ENCODE measurements around the gene EHF. TPM values are rescaled to one million over a fixed set of nuclear protein-coding genes. Genes with fewer than 3 reads are reported as not detected.

The EHF gene
- total and polyA plus RNA-seq, 2 of the 8 experiments (the other 6 are each of a cell fraction or from before 2014, with no cell fraction given), result not detected

DNA sequence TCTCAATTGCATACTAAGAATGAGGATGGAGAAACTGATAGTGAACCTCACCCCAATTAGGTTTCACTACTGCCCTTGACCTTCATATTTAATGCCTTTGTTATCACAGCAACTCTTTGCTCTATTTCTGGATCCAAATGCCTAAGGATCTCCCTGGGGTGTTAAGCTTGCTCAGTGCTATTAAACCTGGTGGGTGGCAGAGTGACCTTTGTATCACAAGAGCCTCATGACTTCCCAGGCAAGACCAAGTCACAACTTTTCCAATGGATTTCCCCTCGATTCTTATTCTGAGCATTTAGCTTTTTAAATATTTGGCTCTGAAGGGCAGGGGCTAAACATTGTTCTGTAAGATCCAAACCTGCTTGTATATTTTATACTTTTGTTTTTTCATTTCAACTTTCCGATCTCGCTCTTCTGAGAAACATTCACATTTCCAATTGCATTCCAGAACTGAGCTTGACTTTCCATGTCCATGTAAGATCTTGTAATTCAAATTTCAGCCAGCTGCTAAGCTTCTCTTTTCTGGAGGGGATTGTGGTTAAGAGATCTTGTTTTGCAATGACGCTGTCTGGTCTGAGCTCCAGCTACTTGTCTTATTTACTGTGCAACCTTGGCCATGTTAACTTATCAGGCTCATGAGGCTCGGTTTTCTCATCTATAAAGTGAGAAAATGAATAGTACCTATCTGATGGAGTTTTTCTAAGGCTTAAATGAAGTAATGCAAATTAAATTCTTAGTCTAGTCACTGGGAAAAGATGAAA lies 6.4 kb upstream of the EHF start (continued):
- TF ChIP-seq RXRA (IDR thresholded peaks at IDR 0.05; ENCODE audit: insufficient read depth, low read depth, low read length), result no peak
- no peak for TF ChIP-seq RAD21 (IDR thresholded peaks at IDR 0.05 in 1 of 2, conservative IDR thresholded peaks at IDR 0.05 in 1 of 2; ENCODE audit: low read depth in 2 of 2, low read length in 2 of 2)
- TF ChIP-seq SUZ12 (IDR thresholded peaks at IDR 0.05; ENCODE audit: low read length), result no peak
- no peak for TF ChIP-seq CBX5 (IDR thresholded peaks at IDR 0.05; ENCODE audit: low read depth, low read length)
- no peak for TF ChIP-seq PHF8 (conservative IDR thresholded peaks at IDR 0.05; ENCODE audit: low read depth, low read length)
- no peak for TF ChIP-seq CBX8 (IDR thresholded peaks at IDR 0.05; ENCODE audit: borderline replicate concordance, low read depth, low read length)
- TF ChIP-seq TBP (IDR thresholded peaks at IDR 0.05; ENCODE audit: low read depth, low read length), result no peak
- no peak for TF ChIP-seq SIX5 (IDR thresholded peaks at IDR 0.05; ENCODE audit: low read depth, low read length)
